GM12801 (cell line): ENCODE results near the gene ZEB2.

Experiments
- TF ChIP-seq, protein P1 (sequence below): IDR thresholded peaks from one replicate; pipeline ENCODE4 v1.5.1; 2011; ENCODE audit warnings: control low read depth; ENCODE audit not compliant: insufficient read length; ENCODE audit errors: extremely low read depth

The ZEB2 gene

DNA sequence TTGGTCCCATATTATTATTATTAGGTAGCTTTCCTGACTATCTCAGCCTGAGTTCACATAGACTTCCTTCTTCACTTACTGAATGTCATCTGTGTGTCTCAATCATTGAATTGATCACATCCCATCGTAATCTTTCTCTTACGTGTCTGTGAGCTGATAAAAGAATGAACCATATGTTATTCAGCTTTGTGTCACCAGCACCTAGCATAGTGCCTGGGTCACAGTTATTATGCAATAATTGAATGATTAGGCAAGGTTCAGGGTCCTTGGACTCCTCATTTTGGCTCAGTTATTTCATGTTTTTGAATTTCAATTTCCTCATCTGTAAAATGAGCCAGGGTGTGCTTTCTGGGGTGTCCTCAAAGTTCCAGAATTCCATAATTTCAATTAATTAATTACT, 107.2 kb downstream of the ZEB2 start:
- TF ChIP-seq, protein P1, sequence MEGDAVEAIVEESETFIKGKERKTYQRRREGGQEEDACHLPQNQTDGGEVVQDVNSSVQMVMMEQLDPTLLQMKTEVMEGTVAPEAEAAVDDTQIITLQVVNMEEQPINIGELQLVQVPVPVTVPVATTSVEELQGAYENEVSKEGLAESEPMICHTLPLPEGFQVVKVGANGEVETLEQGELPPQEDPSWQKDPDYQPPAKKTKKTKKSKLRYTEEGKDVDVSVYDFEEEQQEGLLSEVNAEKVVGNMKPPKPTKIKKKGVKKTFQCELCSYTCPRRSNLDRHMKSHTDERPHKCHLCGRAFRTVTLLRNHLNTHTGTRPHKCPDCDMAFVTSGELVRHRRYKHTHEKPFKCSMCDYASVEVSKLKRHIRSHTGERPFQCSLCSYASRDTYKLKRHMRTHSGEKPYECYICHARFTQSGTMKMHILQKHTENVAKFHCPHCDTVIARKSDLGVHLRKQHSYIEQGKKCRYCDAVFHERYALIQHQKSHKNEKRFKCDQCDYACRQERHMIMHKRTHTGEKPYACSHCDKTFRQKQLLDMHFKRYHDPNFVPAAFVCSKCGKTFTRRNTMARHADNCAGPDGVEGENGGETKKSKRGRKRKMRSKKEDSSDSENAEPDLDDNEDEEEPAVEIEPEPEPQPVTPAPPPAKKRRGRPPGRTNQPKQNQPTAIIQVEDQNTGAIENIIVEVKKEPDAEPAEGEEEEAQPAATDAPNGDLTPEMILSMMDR, result no peak

DNA sequence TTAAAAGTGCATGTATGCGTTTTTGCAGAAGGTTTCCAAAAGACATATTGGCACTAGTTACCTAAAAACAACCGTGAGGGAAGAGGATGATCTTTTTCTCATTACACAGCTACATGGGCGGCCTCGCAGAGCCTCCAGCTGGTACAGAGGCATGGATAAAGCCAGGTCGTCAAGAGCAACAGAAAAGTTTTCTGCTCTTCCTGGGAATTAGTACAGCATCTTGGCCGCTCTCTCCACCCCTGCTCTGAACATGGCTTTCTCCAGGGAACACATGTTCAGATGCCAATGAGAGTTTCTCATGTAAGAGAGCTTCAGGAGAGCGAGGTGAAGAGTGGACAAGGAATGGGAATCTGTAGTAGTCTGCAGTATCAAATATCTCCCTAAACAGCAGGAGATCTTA, 108.4 kb downstream of the ZEB2 start:
- TF ChIP-seq, protein P1, result no peak

DNA sequence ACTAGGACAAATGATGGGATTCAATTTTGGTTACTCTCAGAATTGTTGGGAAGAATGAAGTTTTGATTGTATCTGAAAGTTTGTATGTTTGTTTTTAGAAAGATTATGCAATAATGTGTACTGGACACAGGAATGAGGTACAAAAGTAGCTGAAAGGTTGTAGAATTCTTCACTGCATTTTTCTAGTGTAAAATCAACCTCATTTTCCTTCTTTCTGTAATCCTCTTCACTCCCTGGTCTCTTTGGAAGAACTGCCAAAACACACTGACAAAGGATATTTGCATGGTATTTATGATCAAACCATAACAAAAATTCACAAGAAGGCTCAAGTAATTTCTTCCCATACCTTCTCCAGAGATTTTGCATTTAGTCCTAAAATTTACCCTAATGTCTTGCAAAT, 110.7 kb downstream of the ZEB2 start:
- TF ChIP-seq, protein P1, result no peak

DNA sequence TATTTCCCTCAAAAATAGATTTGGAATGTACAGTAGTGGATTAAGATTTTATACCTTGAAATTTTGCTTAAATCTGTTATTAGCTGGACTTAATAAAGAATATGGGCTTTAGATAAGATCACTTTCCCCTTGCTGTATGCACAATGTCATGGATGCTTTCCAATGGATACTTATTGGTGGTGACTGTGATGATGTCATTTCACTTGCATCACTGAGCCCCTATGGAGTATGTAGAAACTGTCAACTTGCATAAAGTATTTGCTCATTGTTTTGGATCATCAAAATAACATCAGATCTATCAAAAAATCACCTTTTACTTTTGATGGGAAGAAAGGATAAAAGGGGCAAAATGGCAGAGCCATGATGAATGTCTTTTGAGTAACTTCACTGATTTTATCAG, 112.7 kb downstream of the ZEB2 start:
- TF ChIP-seq, protein P1, result no peak

DNA sequence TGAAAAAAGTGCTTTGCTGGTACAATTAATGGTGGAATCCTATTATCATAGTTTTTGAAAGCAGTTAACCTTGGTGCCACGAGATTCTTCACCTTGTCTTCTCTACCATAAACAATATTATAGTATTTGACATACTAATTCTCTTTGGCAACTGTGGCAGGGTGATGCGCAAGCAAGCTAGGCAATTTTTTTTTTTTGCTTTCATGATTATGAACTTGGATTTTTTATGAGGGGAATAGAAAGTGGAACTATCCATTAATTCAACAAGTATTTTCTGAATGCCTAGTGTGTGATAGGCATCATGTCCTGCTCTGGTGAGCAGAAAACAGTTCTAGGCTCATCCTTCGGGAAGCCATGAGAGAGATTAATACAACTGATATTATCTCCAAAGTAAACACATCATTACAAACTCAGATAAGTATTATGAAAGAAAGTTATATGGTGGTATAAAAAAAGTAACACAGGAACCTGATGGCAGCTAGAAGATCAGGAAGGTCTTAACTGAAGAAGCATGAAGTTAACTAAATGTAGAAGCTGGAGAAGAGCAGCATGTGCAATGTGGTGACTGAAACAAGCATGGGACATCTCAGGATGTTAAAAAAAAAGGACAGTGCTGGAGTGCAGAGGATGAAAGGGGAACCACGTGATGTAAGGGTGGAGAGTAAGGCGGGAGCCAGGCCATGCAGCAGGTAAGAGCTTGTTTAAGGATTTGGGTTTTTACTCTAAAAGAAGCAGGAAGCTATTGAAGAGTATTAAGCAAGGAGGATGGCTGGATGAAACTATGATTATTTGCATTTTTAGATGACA, 113.7 kb downstream of the ZEB2 start:
- TF ChIP-seq, protein P1, result no peak

DNA sequence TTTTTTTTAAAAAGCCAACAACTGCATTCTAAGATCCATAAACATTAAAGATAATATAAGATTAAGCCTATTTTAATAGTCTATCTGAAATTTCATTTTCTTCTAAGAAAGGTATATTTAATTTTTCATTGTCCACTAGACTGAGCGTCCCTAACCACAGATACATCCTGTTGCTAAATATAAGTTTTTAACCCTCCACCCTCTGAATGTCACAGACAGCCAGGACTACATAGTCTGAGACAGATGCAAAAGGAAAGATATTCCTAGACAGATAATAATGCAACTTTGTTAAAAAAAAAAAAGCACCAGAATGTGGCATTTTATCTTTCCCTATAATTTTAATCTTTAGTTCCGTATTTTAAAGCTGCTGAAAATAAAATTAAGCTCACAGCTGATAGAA, 114.6 kb downstream of the ZEB2 start:
- TF ChIP-seq, protein P1, result no peak

DNA sequence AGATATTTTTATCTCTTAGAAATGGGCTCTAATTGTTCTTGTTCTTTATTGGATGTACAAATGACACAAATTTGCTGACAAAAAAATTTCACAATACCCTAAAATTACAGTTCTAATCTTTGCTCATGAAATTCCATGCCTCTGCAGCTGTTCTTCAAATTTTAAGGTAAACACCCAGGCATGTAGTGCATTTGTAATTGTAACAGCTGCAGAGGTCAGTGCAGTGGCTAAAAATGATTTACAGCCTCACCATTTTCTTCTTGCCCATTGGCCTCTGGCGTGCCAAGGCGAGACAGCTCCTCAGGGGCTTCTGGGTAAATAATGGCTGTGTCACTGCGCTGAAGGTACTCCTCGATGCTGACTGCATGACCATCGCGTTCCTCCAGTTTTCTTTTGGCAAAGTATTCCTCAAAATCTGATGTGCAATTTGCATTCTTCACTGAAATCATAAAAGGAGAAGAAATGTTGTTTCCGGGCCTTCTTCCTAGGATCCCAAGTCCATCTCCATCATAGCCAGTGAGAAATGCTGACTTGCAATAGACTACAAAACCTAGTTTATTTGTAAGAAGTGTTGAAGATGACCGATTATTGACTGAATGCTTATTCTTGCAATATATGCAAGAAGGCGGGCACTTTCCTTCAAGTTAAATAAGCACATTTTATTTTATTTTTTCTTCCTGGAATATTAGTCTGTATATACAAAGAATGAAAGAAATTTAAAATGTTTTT, 115.2 kb downstream of the ZEB2 start:
- TF ChIP-seq, protein P1, result no peak
